Body of pancreas (tissue), 4 donors: Measurements from ENCODE around the gene KIF1C. TPM values are rescaled to one million over a fixed set of nuclear protein-coding genes. Genes with fewer than 3 reads are reported as not detected.

ENCODE experiments used
- ATAC-seq: fragments of 150-250 bp; one replicate; pipeline ENCODE4 v1.9.1; 2016
- DNase-seq, 4 donors: peaks; one replicate each; pipeline ENCODE4 v3.0.0-alpha.2; 2019
- H3K27ac ChIP-seq, 4 donors: fragments of 200-600 bp; sonication (generic); 1 replicate in 3 of 4; 2 replicates in 1 of 4; pipeline versions ENCODE4 v1.5.1 to v1.6.1; 2016 to 2019; ENCODE audit warnings: mild to moderate bottlenecking in 1 of 4, mixed read lengths in 1 of 4, moderate library complexity in 1 of 4
- H3K27me3 ChIP-seq, 2 donors: fragments of 200-600 bp; sonication (generic); one replicate each; pipeline ENCODE4 v1.6.0; 2016; ENCODE audit warnings: mild to moderate bottlenecking in 1 of 2
- H3K36me3 ChIP-seq, 2 donors: fragments of 200-600 bp; sonication (generic); replicated peaks in 1 of 2; 2 replicates each; pipeline ENCODE4 v1.5.1; 2016; ENCODE audit warnings: low read depth in 2 of 2; ENCODE audit not compliant: insufficient read depth in 1 of 2
- H3K4me1 ChIP-seq: fragments of 200-600 bp; sonication (generic); one replicate; pipeline ENCODE4 v1.6.0; 2016
- H3K4me3 ChIP-seq, 2 donors: fragments of 200-600 bp; sonication (generic); 1 replicate in 1 of 2; 2 replicates in 1 of 2; pipeline ENCODE4 v1.5.1; 2016 to 2019
- H3K9me3 ChIP-seq, 3 donors: fragments of 200-600 bp; sonication (generic); 1 replicate in 2 of 3; 2 replicates in 1 of 3; pipeline ENCODE4 v1.5.1; 2016
- POLR2A ChIP-seq, 3 donors: fragments of 450-650 bp; IDR thresholded peaks; one replicate each; pipeline ENCODE4 v1.6.1; 2016; ENCODE audit warnings: antibody characterized with exemption in 3 of 3, mild to moderate bottlenecking in 2 of 3
- WGBS, 2 donors: methylation state at CpG; one replicate each; pipeline ENCODE4 v1.1.5; 2017; 5-methylcytosine and 5-hydroxymethylcytosine counted together
- intact Hi-C: fragments of 100-400 bp; cut with DNase I; formaldehyde crosslinking; loops from one replicate; pipeline ENCODE4 v1.15.1; 2023
- total RNA-seq, 2 donors: library from RNA; depleted of rRNA; stranded (reverse); fragments of >200 nt; gene quantifications; one replicate each; pipeline ENCODE4 v1.1.0, GENCODE V29; 2016
- TF ChIP-seq, protein P1 (sequence below), 7 experiments: fragments of 450-650 bp in 4 of 7; fragments of 200-600 bp in 3 of 7; sonication (generic) in 3 of 7; IDR thresholded peaks; one replicate each; pipeline ENCODE4 v1.5.1; 2016 to 2019; ENCODE audit warnings: antibody characterized with exemption in 7 of 7

KIF1C gene
- total RNA-seq, 2 donors from 2014 or later: 43.1 to 54.4 TPM

DNA sequence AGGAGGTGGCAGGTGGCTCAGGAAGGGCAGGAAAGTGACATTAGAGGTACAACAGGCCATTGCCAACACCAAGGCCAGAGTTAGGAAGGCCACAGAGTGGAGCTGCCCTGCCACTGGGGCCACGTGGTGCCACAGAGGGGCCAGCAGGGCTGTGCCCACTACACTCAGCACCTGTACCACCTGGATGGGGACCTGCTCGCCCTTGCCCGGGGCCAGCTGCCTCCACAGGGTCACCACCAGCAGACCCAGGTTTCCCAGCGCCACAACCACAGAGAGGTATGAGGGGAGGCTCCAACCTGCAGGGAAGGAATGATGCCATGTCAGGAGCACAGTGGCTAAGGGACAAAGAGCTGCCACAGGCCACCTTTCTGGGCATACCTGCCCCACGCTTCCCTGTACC lies 36.3 kb downstream of the KIF1C start:
- DNase-seq: no peak
- no peak overlapping the region for H3K4me3 ChIP-seq
- H3K9me3 ChIP-seq: no peaks in the 10 kb centered on the region
- H3K4me1 ChIP-seq: peaks cover 8% of the 10 kb centered on the region
- intact Hi-C loops: no loop called here
- ATAC-seq: no peak
- H3K27ac ChIP-seq: no peak overlapping the region
- no peaks in the 10 kb centered on the region for H3K36me3 ChIP-seq
- TF ChIP-seq, protein P1, sequence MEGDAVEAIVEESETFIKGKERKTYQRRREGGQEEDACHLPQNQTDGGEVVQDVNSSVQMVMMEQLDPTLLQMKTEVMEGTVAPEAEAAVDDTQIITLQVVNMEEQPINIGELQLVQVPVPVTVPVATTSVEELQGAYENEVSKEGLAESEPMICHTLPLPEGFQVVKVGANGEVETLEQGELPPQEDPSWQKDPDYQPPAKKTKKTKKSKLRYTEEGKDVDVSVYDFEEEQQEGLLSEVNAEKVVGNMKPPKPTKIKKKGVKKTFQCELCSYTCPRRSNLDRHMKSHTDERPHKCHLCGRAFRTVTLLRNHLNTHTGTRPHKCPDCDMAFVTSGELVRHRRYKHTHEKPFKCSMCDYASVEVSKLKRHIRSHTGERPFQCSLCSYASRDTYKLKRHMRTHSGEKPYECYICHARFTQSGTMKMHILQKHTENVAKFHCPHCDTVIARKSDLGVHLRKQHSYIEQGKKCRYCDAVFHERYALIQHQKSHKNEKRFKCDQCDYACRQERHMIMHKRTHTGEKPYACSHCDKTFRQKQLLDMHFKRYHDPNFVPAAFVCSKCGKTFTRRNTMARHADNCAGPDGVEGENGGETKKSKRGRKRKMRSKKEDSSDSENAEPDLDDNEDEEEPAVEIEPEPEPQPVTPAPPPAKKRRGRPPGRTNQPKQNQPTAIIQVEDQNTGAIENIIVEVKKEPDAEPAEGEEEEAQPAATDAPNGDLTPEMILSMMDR (IDR thresholded peaks at IDR 0.05): no peak
- TF ChIP-seq POLR2A (IDR thresholded peaks at IDR 0.05): no peak
- H3K27me3 ChIP-seq: no peaks in the 10 kb centered on the region
- WGBS, 2 donors: 95% methylated on average over 5 of the region's 5 CpGs; no CpG with 5 or more reads in 1 of the 2 donors

- ATAC-seq: no peak
- intact Hi-C loops: no loop called here
- DNase-seq: no peak
- H3K4me1 ChIP-seq: peaks cover 8% of the 10 kb centered on the region
- 78 to 84% methylated on average over 4 to 11 of the region's 14 CpGs for WGBS, 2 donors
- H3K4me3 ChIP-seq: no peak overlapping the region
- no peaks in the 10 kb centered on the region for H3K36me3 ChIP-seq
- no peaks in the 10 kb centered on the region for H3K9me3 ChIP-seq
- no peaks in the 10 kb centered on the region for H3K27me3 ChIP-seq
- TF ChIP-seq POLR2A (IDR thresholded peaks at IDR 0.05): no peak
- TF ChIP-seq, protein P1 (IDR thresholded peaks at IDR 0.05): no peak
- H3K27ac ChIP-seq: no peak overlapping the region
These were observed 36.9 kb downstream of the KIF1C start for GRCh38 chr17:5034651-5035050.

- H3K9me3 ChIP-seq: no peaks in the 10 kb centered on the region
- H3K27me3 ChIP-seq: no peaks in the 10 kb centered on the region
- H3K27ac ChIP-seq: no peak within 1 kb of the TSS
- DNase-seq (no peak), ATAC-seq (no peak)
- 5 to 8% methylated on average over 8 to 21 of the region's 24 CpGs for WGBS, 2 donors
- intact Hi-C loops: no loop called here
- no peak within 1 kb of the TSS for H3K4me3 ChIP-seq
- no peaks in the 10 kb centered on the region for H3K36me3 ChIP-seq
- no peak for TF ChIP-seq POLR2A (IDR thresholded peaks at IDR 0.05)
- H3K4me1 ChIP-seq: peaks cover 8% of the 10 kb centered on the region
These were observed 37.6 kb downstream of the KIF1C start, which contains the start of gene SLC52A1 for GRCh38 chr17:5035315-5035714. Gene SLC52A1 (minus strand): TSS chr17:5035426. CDS start chr17:5034606, 820 bp downstream.

GRCh38 chr17:5042157-5043022 lies 44.6 kb downstream of the KIF1C start:
- TF ChIP-seq, protein P1 (IDR thresholded peaks at IDR 0.05): no peak
- TF ChIP-seq POLR2A (IDR thresholded peaks at IDR 0.05): no peak
- DNase-seq (no peak), ATAC-seq (no peak)
- Histone ChIP-seq H3K4me3 (no peak overlapping the region), H3K36me3 (no peaks in the 10 kb centered on the region), H3K27me3 (no peaks in the 10 kb centered on the region), H3K9me3 (no peaks in the 10 kb centered on the region), H3K27ac (no peak overlapping the region), H3K4me1 (no peaks in the 10 kb centered on the region)
- intact Hi-C loops: no loop called here
- WGBS, 2 donors: 77 to 83% methylated on average over 15 of the region's 15 CpGs

- intact Hi-C loops: no loop called here
- WGBS, 2 donors: 94 to 95% methylated on average over 1 of the region's 1 CpG
- TF ChIP-seq, protein P1 (IDR thresholded peaks at IDR 0.05): no peak
- TF ChIP-seq POLR2A (IDR thresholded peaks at IDR 0.05): no peak
- Histone ChIP-seq H3K27me3 (no peaks in the 10 kb centered on the region), H3K4me3 (no peak overlapping the region), H3K27ac (no peak overlapping the region), H3K36me3 (no peaks in the 10 kb centered on the region), H3K4me1 (no peaks in the 10 kb centered on the region), H3K9me3 (no peaks in the 10 kb centered on the region)
- no peak for ATAC-seq
- DNase-seq: no peak
These were observed 45.8 kb downstream of the KIF1C start for GRCh38 chr17:5043524-5043923.
